ENCODE results near the gene RANBP3. TPM values are rescaled to one million over a fixed set of nuclear protein-coding genes. Genes with fewer than 3 reads are reported as not detected.

The RANBP3 gene
- total RNA-seq, 4 donors from 2014 or later: 43.8 to 60.1 (median 45.9) TPM

DNA sequence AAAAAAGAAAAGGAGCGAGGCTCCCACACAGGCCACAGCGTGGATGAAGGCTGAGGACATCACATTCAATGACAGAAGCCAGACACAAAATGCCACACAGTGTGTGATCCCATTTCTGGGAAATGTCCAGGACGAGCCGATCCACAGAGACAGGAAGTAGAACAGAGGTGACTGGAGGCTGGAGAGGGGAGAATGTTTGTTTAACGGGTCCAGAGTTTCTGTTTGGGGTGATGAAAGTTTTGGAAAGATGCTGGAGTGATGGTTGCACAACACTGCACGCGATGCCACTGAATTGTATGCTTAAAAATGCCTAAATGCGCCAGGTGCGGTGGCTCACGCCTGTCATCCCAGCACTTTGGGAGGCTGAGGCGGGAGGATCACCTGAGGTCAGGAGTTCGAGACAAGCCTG lies 107.0 kb downstream of the RANBP3 start:
- no peak for ATAC-seq (ENCODE audit: low FRiP score)
- TF ChIP-seq, protein P1, sequence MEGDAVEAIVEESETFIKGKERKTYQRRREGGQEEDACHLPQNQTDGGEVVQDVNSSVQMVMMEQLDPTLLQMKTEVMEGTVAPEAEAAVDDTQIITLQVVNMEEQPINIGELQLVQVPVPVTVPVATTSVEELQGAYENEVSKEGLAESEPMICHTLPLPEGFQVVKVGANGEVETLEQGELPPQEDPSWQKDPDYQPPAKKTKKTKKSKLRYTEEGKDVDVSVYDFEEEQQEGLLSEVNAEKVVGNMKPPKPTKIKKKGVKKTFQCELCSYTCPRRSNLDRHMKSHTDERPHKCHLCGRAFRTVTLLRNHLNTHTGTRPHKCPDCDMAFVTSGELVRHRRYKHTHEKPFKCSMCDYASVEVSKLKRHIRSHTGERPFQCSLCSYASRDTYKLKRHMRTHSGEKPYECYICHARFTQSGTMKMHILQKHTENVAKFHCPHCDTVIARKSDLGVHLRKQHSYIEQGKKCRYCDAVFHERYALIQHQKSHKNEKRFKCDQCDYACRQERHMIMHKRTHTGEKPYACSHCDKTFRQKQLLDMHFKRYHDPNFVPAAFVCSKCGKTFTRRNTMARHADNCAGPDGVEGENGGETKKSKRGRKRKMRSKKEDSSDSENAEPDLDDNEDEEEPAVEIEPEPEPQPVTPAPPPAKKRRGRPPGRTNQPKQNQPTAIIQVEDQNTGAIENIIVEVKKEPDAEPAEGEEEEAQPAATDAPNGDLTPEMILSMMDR (IDR thresholded peaks at IDR 0.05): no peak
- no peak for DNase-seq (ENCODE audit: low spot score)

DNA sequence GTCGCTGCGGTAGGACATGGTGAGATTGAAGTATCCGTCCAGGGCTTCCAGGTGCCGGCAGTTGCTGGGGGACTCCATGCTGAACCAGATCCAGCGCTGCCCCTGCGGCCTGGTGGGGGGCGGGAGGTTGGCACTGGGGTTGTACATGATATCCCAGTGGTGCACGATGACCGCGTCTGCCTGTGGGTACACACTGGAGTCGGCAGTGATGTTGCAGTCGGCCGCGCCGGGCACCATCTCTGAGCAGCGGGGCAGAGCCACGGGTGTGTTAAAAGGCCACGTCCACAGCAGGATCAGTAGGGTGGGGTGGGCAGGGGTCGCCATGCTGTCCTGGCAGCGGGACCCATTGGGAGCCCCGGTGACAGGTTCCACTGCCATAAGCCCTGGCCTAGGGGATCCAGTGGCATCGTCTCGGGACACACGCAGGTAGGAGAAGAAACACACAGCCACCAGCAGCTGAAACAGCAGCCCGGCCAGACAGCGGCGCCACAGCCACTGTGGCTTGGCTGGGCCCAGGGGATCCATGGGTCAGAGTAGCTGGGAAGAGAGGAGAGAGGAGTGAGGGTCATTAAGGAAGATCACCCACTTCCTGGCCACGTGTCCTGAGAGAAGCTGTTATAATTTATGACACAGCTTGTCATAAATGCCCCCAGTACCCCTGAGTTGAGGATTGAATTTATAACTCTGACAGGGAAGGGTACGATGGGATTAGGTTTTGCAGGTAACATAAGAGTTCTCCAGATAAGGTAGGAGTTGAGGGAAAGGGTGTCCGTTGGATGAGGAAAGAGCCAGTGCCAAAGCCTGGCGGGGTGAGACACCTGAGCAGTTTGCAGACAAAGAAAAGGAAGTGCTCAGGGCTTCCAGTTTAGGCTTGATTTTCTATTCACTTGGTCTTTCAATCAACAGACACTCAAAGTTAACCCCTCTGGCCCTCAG lies 110.5 kb downstream of the RANBP3 start:
- ATAC-seq (ENCODE audit: low FRiP score): no peak
- DNase-seq (ENCODE audit: low spot score): no peak

More for the DNA sequence above, 110.5 kb downstream of the RANBP3 start:
- TF ChIP-seq, protein P1 (IDR thresholded peaks at IDR 0.05): no peak

Other genes starting within 250 kb of the RANBP3 start
- gene PRR22, start 193.4 kb downstream of the RANBP3 start, total RNA-seq: 1 to 10 TPM in 1 of 4 donors, under 1 TPM in 3; 0.75 to 3.0 (median 0.81) TPM
- gene DUS3L, start 187.0 kb downstream of the RANBP3 start, total RNA-seq: 100 to 1,000 TPM in 1 of 4 donors, 10 to 100 TPM in 3; 27.4 to 132 (median 30.4) TPM
- not detected for gene NRTN, start 173.1 kb downstream of the RANBP3 start, total RNA-seq
- gene FUT6, start 138.4 kb downstream of the RANBP3 start, total RNA-seq: under 1 TPM in 1 of 4 donors, not detected in 3; 0.74 TPM
- gene FUT3, start 126.7 kb downstream of the RANBP3 start, total RNA-seq: not detected
- not detected for gene FUT5, start 107.6 kb downstream of the RANBP3 start, total RNA-seq
- gene NDUFA11, start 74.3 kb downstream of the RANBP3 start, total RNA-seq: 100 to 1,000 TPM; 134 to 234 (median 190) TPM
- 10 to 100 TPM in 1 of 4 donors, 1 to 10 TPM in 3; 2.0 to 10.4 (median 4.6) TPM for gene VMAC, start 73.3 kb downstream of the RANBP3 start, total RNA-seq
- 1 to 10 TPM; 2.3 to 9.0 (median 4.6) TPM for gene CAPS, start 63.9 kb downstream of the RANBP3 start, total RNA-seq
- 10 to 100 TPM in 3 of 4 donors, 1 to 10 TPM in 1; 8.1 to 93.0 (median 20.4) TPM for gene RFX2, start 132.4 kb upstream of the RANBP3 start, total RNA-seq
- not detected for gene ACSBG2, start 157.5 kb upstream of the RANBP3 start, total RNA-seq